HCT116 (cell line): ENCODE measurements around the gene DCAF15. TPM values are rescaled to one million over a fixed set of nuclear protein-coding genes. Genes with fewer than 3 reads are reported as not detected.
A peak's percentile ranks its signal among the peaks of the same experiment; 100 is the strongest.

Experiments used
- ATAC-seq: fragments of 200-7000 bp; cut with Tn5 transposase; 2 replicates; pipeline ENCODE4 v1.9.1; 2020; ENCODE audit warnings: mild to moderate bottlenecking, moderate library complexity
- BruUV-seq: library from RNA; stranded (reverse); fragments of 400-500 nt; replicated peaks from 2 replicates; lab custom pipeline; 2021; lab: Mats Ljungman, UMichigan
- CTCF ChIA-PET: fragments of 300-600 bp; sonication (Branson Sonifier 250); formaldehyde crosslinking; loops from one replicate; lab custom pipeline; 2021; ENCODE audit warnings: antibody characterized with exemption; lab: Charles Lee
- POLR2A ChIA-PET: fragments of 300-600, 350-600 bp; sonication (Branson Sonifier 250); formaldehyde crosslinking; loops from one replicate; lab custom pipeline; 2021; ENCODE audit warnings: antibody characterized with exemption; lab: Charles Lee
- RAD21 ChIA-PET, 2 experiments: fragments of 300-600 bp; sonication (Branson Sonifier 250); formaldehyde crosslinking; loops; one replicate each; lab custom pipeline; 2023; ENCODE audit warnings: low total read pairs in 2 of 2; ENCODE audit not compliant: uncharacterized antibody in 2 of 2, unreplicated experiment in 2 of 2, low non-redundant PET in 1 of 2; lab: Charles Lee
- DNase-seq: peaks from one replicate; pipeline ENCODE4 v3.0.0-alpha.2; 2010; ENCODE audit warnings: low read depth, low spot score
- H2AFZ ChIP-seq: fragments of 200-600 bp; shearing (Covaris generic), sonication (generic); 2 replicates; pipeline ENCODE4 v1.6.1; 2017; ENCODE audit warnings: low read depth, mixed run types, mixed read lengths, antibody characterized with exemption, low read length; ENCODE audit not compliant: poor library complexity, severe bottlenecking
- H3K27ac ChIP-seq: 2 replicates; pipeline ENCODE4 v1.5.1; 2012; ENCODE audit warnings: low read depth, low read length
- H3K27me3 ChIP-seq: fragments of 200-600 bp; sonication (generic); 2 replicates; pipeline ENCODE4 v1.6.1; 2016; ENCODE audit warnings: mixed run types, low read length, mixed read lengths; ENCODE audit not compliant: insufficient read depth
- H3K36me3 ChIP-seq, 2 experiments: fragments of 200-500 bp in 1 of 2; fragments of 200-600 bp in 1 of 2; sonication (Bioruptor generic) in 1 of 2; sonication (generic) in 1 of 2; 2 replicates each; pipeline versions ENCODE4 v1.5.1 to v1.6.1; 2014 to 2016; ENCODE audit warnings: low read length in 2 of 2, inconsistent platforms in 1 of 2, mixed read lengths in 1 of 2, mixed run types in 1 of 2; ENCODE audit not compliant: insufficient read depth in 2 of 2, control insufficient read depth in 1 of 2
- H3K4me1 ChIP-seq, 2 experiments: fragments of 200-600 bp in 1 of 2; sonication (generic) in 1 of 2; 2 replicates each; pipeline versions ENCODE4 v1.5.1 to v1.6.1; 2012 to 2017; ENCODE audit warnings: low read length in 2 of 2, inconsistent platforms in 1 of 2, mild to moderate bottlenecking in 1 of 2, mixed read lengths in 1 of 2, mixed run types in 1 of 2, moderate library complexity in 1 of 2; ENCODE audit not compliant: insufficient read depth in 2 of 2, control insufficient read depth in 1 of 2
- H3K4me2 ChIP-seq: fragments of 200-600 bp; sonication (generic); 2 replicates; pipeline ENCODE4 v1.6.1; 2017; ENCODE audit warnings: mixed run types, low read length, mixed read lengths
- H3K4me3 ChIP-seq, 2 experiments: fragments of 200-600 bp in 1 of 2; sonication (generic) in 1 of 2; replicated peaks in 1 of 2; 2 replicates each; pipeline ENCODE4 v1.5.1; 2011 to 2016; ENCODE audit warnings: low read length in 2 of 2, control low read depth in 1 of 2, low read depth in 1 of 2, mild to moderate bottlenecking in 1 of 2, mixed read lengths in 1 of 2, mixed run types in 1 of 2
- H3K79me2 ChIP-seq: fragments of 200-600 bp; sonication (generic); 2 replicates; pipeline ENCODE4 v1.6.1; 2017; ENCODE audit warnings: mild to moderate bottlenecking, mixed run types, low read length, moderate library complexity, mixed read lengths; ENCODE audit not compliant: insufficient read depth
- H3K9ac ChIP-seq: fragments of 200-600 bp; sonication (generic); 2 replicates; pipeline ENCODE4 v1.6.1; 2016; ENCODE audit warnings: low read length, mixed read lengths
- H3K9me2 ChIP-seq: fragments of 200-600 bp; sonication (generic), shearing (Covaris generic); 2 replicates; pipeline ENCODE4 v1.6.1; 2017; ENCODE audit warnings: mixed run types, mild to moderate bottlenecking, moderate library complexity; ENCODE audit not compliant: insufficient read depth
- H3K9me3 ChIP-seq, 2 experiments: fragments of 200-500 bp in 1 of 2; fragments of 200-600 bp in 1 of 2; sonication (Bioruptor generic) in 1 of 2; sonication (generic) in 1 of 2; 2 replicates each; pipeline ENCODE4 v1.6.1; 2014 to 2017; ENCODE audit warnings: low read length in 2 of 2, mixed read lengths in 2 of 2, inconsistent platforms in 1 of 2, low read depth in 1 of 2, mild to moderate bottlenecking in 1 of 2, mixed run types in 1 of 2, moderate library complexity in 1 of 2; ENCODE audit not compliant: control insufficient read depth in 1 of 2, insufficient read depth in 1 of 2
- H4K20me1 ChIP-seq: fragments of 200-600 bp; sonication (generic), shearing (Covaris generic); 2 replicates; pipeline ENCODE4 v1.6.1; 2017; ENCODE audit warnings: mixed run types, mild to moderate bottlenecking, moderate library complexity; ENCODE audit not compliant: insufficient read depth
- ATF3 ChIP-seq: IDR thresholded peaks from 2 replicates; pipeline ENCODE4 v1.6.1; 2012
- ELF1 ChIP-seq: IDR thresholded peaks from 2 replicates; pipeline ENCODE4 v1.6.1; 2012; ENCODE audit warnings: low read depth, borderline replicate concordance
- EZH2 ChIP-seq: fragments of 200-600 bp; sonication (generic); IDR thresholded peaks from 2 replicates; pipeline ENCODE4 v1.6.1; 2017; ENCODE audit warnings: antibody characterized with exemption, mixed run types
- SP1 ChIP-seq: IDR thresholded peaks from 2 replicates; pipeline ENCODE4 v1.6.1; 2012; ENCODE audit warnings: low read depth
- ZFX ChIP-seq: fragments of 450-650 bp; IDR thresholded peaks from 2 replicates; pipeline ENCODE4 v1.6.1; 2017
- ZNF274 ChIP-seq: fragments of 200-500 bp; sonication (Bioruptor generic); IDR thresholded peaks from 2 replicates; pipeline ENCODE4 v1.6.1; 2014; ENCODE audit warnings: mild to moderate bottlenecking, low read depth, low read length, inconsistent platforms
- intact Hi-C: fragments of 100-400 bp; cut with micrococcal nuclease; formaldehyde crosslinking; loops from 2 replicates; pipeline ENCODE4 v1.10.0; 2022
- total RNA-seq: library from RNA; stranded (reverse); gene quantifications from one replicate; pipeline ENCODE4 v1.2.1, GENCODE V29; 2021; ENCODE audit not compliant: unreplicated experiment
- TF ChIP-seq, protein P1 (sequence below): IDR thresholded peaks from 2 replicates; pipeline ENCODE4 v1.6.1; 2012

Gene DCAF15
- total RNA-seq, 1 experiment from 2014 or later = 46.2 TPM

GRCh38 chr19:13905634-13906520, 46.4 kb upstream of the DCAF15 start, which contains the start of the genes BRME1 and CC2D1A (continued):
- TF ChIP-seq EZH2 (no peak), SP1 (peak; percentile 49; the same call in 1 of the 2 replicates), ELF1 (no peak), ZNF274 (no peak)
- TF ChIP-seq, protein P1, sequence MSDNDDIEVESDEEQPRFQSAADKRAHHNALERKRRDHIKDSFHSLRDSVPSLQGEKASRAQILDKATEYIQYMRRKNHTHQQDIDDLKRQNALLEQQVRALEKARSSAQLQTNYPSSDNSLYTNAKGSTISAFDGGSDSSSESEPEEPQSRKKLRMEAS = peak; percentile 100
- TF ChIP-seq, all 23 proteins: peak for 7

- CTCF ChIA-PET = no interaction called here
These were observed 45.8 kb upstream of the DCAF15 start for GRCh38 chr19:13906521-13906904.

More at GRCh38 chr19:13906521-13906904, 45.8 kb upstream of the DCAF15 start:
- POLR2A ChIA-PET = interaction anchor here (1.0 kb wide), 1 partner anchor 10 kb away, joined by 3 read pairs; no protein-coding TSS in a partner anchor
- Histone ChIP-seq H3K9me3 (no peaks in the 10 kb centered on the region), H3K4me2 (peak overlapping the region; percentile 93), H3K79me2 (peaks cover 5% of the 10 kb centered on the region), H3K27ac (peak overlapping the region; percentile 87; the same call in 1 of the 2 replicates), H3K9ac (peak overlapping the region; percentile 77), H3K4me1 (peaks cover 9 to 16% of the 10 kb centered on the region in 2 experiments; a peak in 3 of 4 replicates), H2AFZ (no peak overlapping the region), H3K4me3 (peak overlapping the region; percentile 69 to 80), H3K9me2 (no peaks in the 10 kb centered on the region), H3K27me3 (no peaks in the 10 kb centered on the region), H3K36me3 (0 out of 4 replicates have a peak, but pooled peaks cover 0 to 3% of the 10 kb centered on the region in 2 experiments), H4K20me1 (no peaks in the 10 kb centered on the region)
- peak; percentile 74 for ATAC-seq
- intact Hi-C loops = loop anchor here (1.0 kb wide), 1 partner anchor 167 kb away; no protein-coding TSS in a partner anchor
- no peak for TF ChIP-seq ATF3
- TF ChIP-seq ZFX = peak; percentile 51; the same call in 1 of the 2 replicates
- no TSS peak for BruUV-seq
- RAD21 ChIA-PET = interaction anchor here in 1 of 2 experiments (1.2 kb wide), 1 partner anchor 11 kb away, joined by 3 read pairs; no protein-coding TSS in a partner anchor
- DNase-seq = no peak
